Bone marrow (tissue), 2 donors: ENCODE results near the gene ARAF.

ENCODE experiments used
- DNase-seq, 2 donors: peaks; one replicate each; lab custom pipeline; 2025; lab: John Stamatoyannopoulos, UW

The ARAF gene

GRCh38 chrX:47620303-47620685, 59.3 kb downstream of the ARAF start:
- DNase-seq = no peak
